ENCODE data around the gene DENR. TPM values are rescaled to one million over a fixed set of nuclear protein-coding genes. Genes with fewer than 3 reads are reported as not detected.
A peak's percentile ranks its signal among the peaks of the same experiment; 100 is the strongest.

Gene DENR
- total RNA-seq, 1 donor from 2014 or later = 79.7 TPM

DNA sequence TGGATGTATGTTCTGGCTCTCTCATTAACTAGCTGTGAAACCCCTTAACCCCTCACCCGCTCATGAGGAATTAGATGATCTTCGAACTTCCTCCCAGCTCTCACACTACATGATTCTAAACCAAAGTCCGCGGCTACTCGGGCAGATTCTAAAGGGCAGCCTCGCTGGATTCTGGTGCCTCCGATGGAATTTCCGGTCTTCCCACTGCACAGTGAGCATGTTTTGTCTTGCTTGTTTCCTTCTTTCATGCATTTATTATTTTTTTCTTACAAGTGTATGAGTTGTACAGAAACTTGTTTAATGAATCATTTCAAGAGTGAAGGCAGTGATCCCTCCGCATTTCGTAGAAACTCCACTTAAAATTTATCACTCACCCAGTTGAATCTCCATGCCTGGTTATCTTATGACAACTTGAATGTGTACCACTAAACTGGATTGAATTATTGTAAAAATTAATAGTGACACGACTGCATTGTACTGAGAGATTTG, 31.5 kb upstream of the DENR start:
- peaks cover 2% of the 10 kb centered on the region for H3K27me3 Mint-ChIP-seq (ENCODE audit: unreplicated experiment)
- H3K4me1 Mint-ChIP-seq (ENCODE audit: unreplicated experiment) = peaks cover 11% of the 10 kb centered on the region
- TF ChIP-seq, protein P1, sequence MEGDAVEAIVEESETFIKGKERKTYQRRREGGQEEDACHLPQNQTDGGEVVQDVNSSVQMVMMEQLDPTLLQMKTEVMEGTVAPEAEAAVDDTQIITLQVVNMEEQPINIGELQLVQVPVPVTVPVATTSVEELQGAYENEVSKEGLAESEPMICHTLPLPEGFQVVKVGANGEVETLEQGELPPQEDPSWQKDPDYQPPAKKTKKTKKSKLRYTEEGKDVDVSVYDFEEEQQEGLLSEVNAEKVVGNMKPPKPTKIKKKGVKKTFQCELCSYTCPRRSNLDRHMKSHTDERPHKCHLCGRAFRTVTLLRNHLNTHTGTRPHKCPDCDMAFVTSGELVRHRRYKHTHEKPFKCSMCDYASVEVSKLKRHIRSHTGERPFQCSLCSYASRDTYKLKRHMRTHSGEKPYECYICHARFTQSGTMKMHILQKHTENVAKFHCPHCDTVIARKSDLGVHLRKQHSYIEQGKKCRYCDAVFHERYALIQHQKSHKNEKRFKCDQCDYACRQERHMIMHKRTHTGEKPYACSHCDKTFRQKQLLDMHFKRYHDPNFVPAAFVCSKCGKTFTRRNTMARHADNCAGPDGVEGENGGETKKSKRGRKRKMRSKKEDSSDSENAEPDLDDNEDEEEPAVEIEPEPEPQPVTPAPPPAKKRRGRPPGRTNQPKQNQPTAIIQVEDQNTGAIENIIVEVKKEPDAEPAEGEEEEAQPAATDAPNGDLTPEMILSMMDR (IDR thresholded peaks at IDR 0.05; ENCODE audit: unreplicated experiment) = no peak
- no peaks in the 10 kb centered on the region for H3K36me3 Mint-ChIP-seq (ENCODE audit: low read depth, unreplicated experiment)
- no peak overlapping the region for H3K27ac Mint-ChIP-seq (ENCODE audit: unreplicated experiment)
- no peaks in the 10 kb centered on the region for H3K9me3 Mint-ChIP-seq (ENCODE audit: unreplicated experiment)
- H3K4me3 Mint-ChIP-seq (ENCODE audit: unreplicated experiment) = no peak overlapping the region
- DNase-seq (ENCODE audit: low spot score) = no peak

- no peaks in the 10 kb centered on the region for H3K36me3 Mint-ChIP-seq (ENCODE audit: low read depth, unreplicated experiment)
- no peak overlapping the region for H3K4me3 Mint-ChIP-seq (ENCODE audit: unreplicated experiment)
- DNase-seq (ENCODE audit: low spot score) = no peak
- H3K4me1 Mint-ChIP-seq (ENCODE audit: unreplicated experiment) = peaks cover 15% of the 10 kb centered on the region
- no peaks in the 10 kb centered on the region for H3K9me3 Mint-ChIP-seq (ENCODE audit: unreplicated experiment)
- peaks cover 5% of the 10 kb centered on the region for H3K27me3 Mint-ChIP-seq (ENCODE audit: unreplicated experiment)
- no peak overlapping the region for H3K27ac Mint-ChIP-seq (ENCODE audit: unreplicated experiment)
- TF ChIP-seq, protein P1 (IDR thresholded peaks at IDR 0.05; ENCODE audit: unreplicated experiment) = no peak
Measured at GRCh38 chr12:122722387-122722786, 30.2 kb upstream of the DENR start.

- Mint-ChIP-seq H3K27me3 (ENCODE audit: unreplicated experiment) (peaks cover 3% of the 10 kb centered on the region), H3K36me3 (ENCODE audit: low read depth, unreplicated experiment) (no peaks in the 10 kb centered on the region), H3K27ac (ENCODE audit: unreplicated experiment) (no peak overlapping the region), H3K9me3 (ENCODE audit: unreplicated experiment) (no peaks in the 10 kb centered on the region), H3K4me3 (ENCODE audit: unreplicated experiment) (no peak overlapping the region), H3K4me1 (ENCODE audit: unreplicated experiment) (peaks cover 25% of the 10 kb centered on the region)
- TF ChIP-seq, protein P1 (IDR thresholded peaks at IDR 0.05; ENCODE audit: unreplicated experiment) = no peak
- DNase-seq (ENCODE audit: low spot score) = no peak
Measured at GRCh38 chr12:122724641-122725243, 27.9 kb upstream of the DENR start.

GRCh38 chr12:122725452-122726079, 27.1 kb upstream of the DENR start:
- Mint-ChIP-seq H3K4me1 (ENCODE audit: unreplicated experiment) (peaks cover 32% of the 10 kb centered on the region), H3K9me3 (ENCODE audit: unreplicated experiment) (no peaks in the 10 kb centered on the region), H3K36me3 (ENCODE audit: low read depth, unreplicated experiment) (no peaks in the 10 kb centered on the region), H3K27me3 (ENCODE audit: unreplicated experiment) (peaks cover 3% of the 10 kb centered on the region), H3K4me3 (ENCODE audit: unreplicated experiment) (no peak overlapping the region), H3K27ac (ENCODE audit: unreplicated experiment) (peak overlapping the region; percentile 73)
- TF ChIP-seq, protein P1 (IDR thresholded peaks at IDR 0.05; ENCODE audit: unreplicated experiment) = no peak
- no peak for DNase-seq (ENCODE audit: low spot score)

DNA sequence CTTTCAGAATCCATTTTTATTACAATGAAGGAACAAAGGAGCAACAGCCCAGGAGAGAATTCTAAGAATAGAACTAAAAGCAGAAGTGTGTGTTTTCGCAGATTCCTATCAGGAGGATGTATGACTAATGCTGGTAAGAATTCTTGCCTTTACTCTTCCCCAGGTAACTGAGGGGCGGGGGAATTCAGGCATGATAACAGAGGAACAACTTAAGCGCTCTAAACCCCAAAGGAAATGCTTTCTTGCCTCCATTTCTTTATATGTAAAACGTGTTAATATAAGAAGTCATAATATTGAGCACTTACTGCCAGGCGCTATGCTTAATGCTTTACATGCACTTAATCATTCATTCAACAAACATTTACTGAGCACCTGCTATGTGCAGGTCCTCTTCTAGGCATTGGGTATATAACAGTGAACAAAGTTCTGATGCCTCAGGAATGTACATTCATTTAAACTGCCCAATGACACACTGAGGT, 26.5 kb upstream of the DENR start:
- Mint-ChIP-seq H3K27ac (ENCODE audit: unreplicated experiment) (peak overlapping the region; percentile 73), H3K36me3 (ENCODE audit: low read depth, unreplicated experiment) (no peaks in the 10 kb centered on the region), H3K9me3 (ENCODE audit: unreplicated experiment) (no peaks in the 10 kb centered on the region), H3K27me3 (ENCODE audit: unreplicated experiment) (peaks cover 3% of the 10 kb centered on the region), H3K4me1 (ENCODE audit: unreplicated experiment) (peaks cover 37% of the 10 kb centered on the region), H3K4me3 (ENCODE audit: unreplicated experiment) (no peak overlapping the region)
- DNase-seq (ENCODE audit: low spot score) = no peak
- TF ChIP-seq, protein P1 (IDR thresholded peaks at IDR 0.05; ENCODE audit: unreplicated experiment) = no peak

All from endothelial cell (in vitro differentiated cells).